TTC549 (cell line): ENCODE results near the gene ATP5F1D.
"Not testable (repeated sequence)": the region's sequence is repeated elsewhere in the genome, so short reads cannot be mapped to it uniquely, and the experiment has no call there.

Source experiments
- FAIRE-seq: peaks from 2 replicates; lab custom pipeline; 2012; peaks lifted over from hg19 to GRCh38; lab: Jason Lieb, UNC

The ATP5F1D gene

DNA sequence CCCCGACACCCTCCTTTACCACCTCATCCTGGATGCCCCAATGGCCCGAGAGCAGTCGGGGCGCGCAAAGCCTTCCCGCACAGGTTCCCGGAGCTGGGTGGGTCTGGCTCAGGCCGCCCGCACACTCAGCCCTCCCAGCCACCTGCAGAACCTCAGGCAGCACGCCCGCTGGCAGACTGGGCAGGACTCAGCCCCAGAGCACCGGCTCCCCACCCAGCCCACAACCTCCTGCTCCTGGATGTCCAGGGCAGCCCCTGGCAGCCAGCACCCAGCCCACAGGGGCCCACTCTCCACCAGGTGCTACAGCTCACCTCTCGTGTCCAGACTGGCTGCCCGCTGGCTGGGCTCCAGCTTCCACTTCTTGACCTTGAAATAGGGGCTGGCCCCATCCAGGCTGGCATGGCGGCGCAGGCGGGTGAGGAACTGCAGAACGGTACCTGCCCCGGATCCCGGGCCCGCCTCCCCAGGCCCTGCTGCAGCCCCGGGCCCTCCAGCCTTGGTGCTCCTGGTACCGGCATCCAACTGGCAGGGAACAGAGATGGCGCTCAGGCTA lies 8.4 kb upstream of the ATP5F1D start:
- FAIRE-seq: no peak

DNA sequence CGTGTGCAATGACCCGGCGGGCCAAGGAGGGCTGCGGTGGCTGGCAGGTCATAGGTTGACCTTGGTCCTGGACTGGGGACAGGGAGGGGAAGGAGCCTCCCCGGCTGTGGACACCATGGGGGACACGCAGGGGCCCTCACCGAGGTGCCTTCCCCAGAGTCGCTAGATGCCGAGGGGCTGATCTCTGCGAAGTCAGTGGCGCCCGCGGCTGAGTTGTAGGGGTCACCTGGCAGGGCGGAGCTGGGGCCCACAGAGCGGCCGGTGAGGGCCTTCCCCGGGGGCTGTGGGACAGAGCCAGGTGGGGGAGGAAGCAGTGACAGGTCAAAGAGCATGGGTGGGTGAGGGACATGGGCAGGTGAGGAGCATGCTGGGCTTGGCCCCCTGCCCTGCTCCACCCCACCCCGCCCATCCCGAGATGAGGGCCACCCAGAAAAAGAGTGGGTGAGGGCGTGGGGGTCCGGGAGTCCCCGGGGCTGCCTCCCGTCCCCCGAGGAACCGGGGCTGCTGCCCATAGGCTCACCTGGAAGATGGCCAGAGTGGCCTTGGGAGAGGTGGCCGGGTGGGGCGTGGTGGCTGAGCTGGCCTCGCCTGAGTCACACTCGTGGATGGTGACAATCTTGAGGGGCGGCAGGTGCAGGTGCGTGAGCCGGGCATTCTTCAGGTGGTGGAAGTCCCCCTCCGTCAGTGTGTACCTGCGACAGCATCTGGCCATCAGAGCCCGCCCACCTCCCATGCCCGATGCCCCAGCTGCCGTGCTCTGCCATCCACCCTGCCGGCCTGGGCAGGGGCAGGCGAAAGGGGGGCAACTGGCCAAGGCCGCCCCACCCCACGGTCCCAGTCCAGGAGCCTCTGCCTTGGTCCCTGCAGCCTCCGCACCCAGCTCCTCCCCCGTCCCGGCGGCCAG lies 7.2 kb upstream of the ATP5F1D start:
- FAIRE-seq: no peak

DNA sequence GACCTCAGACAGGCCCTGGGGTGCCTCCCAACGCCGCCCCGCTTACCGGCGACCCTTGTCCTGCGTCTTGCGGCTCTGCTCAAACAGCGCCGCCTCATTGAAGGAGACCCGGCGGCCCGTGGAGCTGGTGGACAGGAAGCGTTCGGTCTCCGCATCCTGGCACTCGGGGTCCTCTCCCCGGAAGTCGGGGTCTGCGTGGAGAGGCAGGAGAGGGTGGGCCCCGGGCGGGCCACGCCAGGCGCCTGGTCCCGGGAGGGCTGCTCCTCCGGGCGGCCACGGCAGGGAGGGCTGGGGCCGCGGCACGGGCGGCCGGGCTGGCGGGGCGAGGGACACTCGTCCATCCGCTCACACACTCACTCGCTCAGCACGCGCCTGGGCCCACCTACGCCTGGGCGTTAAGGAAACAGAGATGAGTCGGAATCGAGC lies 6.6 kb upstream of the ATP5F1D start:
- no peak for FAIRE-seq

DNA sequence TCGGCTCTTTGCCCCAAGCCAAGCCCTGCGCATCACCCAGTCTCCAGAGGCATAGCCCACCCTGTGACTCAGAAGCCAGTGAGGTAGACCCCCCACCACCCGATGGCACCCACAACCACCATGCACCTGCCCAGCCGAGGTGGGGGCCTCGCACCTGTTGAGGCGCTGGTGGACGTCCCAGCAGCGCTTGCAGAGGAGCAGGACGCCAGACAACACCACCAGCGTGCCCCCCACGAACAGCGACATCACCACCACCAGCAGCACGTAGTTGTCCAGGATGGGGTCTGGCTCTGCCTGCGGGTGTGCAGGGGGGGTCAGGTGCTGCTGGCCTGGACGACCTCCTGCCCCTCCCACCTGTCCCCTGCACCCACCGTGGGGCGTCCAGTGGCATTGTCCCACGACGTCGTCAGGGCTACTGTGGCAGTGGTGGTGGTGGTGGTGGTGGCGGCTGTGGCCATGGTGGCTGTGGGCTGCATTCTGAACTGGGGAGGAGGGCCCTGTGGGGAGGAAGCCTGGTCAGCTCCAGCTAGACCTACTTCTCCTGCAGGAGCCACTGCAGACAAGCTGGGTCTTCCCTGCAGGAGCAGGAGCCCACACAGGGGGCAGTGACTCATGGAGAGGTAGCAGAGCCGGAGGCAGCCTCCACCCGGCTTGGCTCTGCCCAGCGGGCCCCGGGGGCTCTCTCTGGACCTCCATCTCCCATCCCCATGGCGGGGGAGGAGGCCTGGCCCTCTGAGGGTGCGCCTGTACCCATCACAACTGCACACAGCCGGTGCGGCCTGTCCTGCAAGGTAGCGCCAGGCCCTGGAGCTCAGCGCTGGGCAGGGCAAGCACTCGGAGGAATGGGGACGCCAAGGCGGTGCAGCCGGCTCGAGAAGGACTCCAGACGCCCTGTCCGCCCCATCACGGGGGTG lies 5.7 kb upstream of the ATP5F1D start:
- no peak for FAIRE-seq

DNA sequence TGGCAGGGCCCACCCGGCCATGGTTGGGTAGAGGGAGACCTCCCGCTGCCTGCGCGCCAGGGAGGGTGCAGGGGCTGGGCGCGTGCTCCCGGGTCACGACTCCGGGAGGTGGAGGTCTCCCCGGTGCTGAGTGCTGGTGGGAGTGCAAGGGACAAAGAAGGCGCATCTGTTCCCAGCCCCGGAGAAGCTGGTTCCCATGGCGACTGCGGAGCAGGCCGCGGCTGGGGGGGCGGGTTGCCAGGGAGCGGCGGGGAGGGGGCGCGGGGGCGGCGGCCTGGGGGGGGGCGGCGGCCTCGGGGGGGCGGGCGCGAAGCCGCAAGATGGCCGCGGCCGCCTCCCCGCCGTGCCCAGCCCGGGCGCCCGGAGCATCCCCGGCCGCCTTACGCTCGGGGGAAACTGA lies 5.0 kb upstream of the ATP5F1D start:
- FAIRE-seq: no peak

DNA sequence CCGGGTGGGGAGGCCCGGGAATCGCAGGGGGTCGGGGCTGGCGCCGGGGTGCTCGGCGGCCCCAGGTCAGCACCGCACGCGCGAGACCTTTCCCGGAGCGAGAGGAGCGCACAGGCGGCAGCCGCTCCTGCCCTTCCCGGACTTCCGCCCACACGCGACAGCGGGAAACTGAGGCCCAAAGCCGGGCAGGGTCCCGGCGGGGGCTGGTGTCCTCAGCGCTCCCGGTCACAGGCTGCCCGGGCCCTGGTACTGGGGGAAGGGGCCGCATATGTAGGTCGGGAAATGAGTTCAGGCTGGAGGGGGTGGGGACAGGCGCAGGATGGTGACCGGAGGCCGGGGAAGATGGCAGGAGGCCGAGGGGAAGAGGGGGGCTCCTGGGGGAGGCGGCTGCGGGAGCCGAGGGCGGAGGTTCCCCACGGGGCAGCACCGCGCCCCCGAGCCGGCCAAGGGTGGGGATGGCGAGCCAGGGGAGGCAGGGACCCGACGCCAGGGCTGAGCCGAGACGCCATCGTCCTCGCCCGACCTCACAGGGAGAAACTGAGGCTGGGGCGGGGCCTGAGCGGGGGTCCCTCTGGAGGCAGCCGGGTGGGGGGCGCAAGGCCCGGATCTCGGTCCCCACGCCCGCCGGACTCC lies 4.4 kb upstream of the ATP5F1D start:
- no peak for FAIRE-seq

DNA sequence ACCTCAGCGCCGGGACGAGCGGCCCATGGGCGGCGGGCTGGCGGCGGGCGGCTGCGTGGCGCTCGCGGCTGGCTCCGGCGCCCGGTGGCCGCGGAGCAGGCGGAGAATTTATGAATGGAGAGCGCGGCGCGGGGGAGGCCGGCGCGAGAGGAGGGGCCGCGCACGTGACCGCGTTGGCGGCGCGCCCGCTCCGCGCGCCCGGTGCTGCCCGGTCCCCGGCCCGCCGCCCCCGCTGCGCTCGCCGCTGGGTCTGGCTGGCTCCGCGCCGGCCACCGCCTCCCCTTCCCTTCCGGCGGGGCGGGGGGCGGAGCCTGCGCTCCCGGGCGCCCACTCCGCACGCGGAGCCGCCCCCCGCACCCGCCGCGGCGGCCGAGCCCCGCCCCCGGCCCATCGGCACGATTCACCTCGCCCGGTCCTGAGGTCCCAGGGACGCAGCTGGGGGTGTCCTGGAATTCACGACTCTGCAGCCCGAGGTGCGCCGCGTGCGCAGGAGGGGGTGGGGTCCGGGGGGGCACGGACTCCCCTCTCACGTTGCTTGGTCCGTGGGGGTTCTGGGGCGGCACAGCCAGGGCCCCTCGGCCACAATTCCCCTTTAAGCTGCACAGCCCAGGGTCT lies 3.7 kb upstream of the ATP5F1D start, which contains the start of gene CBARP:
TSS of gene CBARP (minus strand) at position 252 of the 615 bp plus-strand sequence. CDS start 1,905 bp downstream, outside the sequence.
- FAIRE-seq: no peak

DNA sequence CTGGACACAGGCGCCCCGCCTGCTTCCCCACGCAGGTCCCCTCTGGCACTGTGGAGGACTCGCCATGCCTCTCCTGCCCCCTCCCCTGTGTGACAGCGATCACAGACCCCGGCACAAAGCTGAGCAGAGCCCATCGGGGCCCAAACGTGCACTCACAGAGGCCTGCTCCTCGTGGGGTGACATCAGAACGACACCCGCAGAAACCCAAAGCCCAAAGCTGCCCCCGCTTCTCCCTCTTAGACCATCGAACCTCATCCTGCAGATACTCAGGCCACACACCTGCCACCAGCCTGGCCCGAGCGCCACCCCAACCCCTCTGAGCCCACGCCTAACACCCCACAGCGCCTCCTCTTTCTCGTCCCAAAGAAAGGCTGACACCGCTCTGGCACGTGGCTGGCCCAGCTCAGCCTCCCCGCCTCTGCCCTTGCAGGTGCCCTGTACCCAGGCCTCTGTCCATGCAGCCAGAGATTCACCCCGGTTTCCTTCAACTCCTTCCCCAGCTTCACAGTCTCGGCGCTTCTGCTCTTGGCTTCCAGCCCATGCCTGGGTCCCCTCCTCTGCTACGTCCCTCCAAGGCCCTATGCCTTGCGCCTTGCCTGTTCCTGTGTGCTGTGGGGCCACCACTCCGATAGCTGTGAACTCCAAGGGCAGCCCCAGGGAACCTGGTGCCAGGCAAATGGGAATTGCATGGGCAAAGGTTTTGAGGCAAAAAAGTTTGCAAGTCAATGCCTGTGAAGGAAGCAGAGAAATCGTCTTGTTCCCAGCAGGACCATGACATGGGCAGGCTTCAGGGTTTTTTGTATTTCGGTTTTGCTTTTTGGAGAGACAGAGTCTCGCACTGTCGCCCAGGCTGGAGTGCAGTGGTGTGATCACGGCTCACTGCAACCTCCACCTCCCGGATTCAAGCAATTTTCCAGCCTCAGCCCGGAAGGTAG lies 2.9 kb upstream of the ATP5F1D start:
- no peak for FAIRE-seq

DNA sequence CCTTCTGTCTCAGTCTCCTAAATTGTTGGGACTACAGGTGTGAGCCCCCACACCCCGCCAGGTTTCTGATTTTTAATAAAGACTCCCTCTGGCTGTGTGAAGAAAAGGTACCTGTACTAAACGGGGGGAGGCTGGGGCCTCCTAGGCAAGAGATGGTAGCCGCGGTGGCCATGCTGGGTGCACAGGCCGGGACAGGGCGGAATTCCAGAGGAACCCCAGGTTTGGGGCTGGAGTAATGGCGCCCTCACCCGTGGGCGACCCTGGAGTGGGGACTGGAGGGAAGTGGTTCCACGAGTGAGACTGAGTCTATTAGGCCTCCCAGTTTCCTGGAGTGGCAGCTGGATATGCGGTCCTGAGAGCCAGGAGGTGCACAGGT lies 2.1 kb upstream of the ATP5F1D start:
- FAIRE-seq: no peak

DNA sequence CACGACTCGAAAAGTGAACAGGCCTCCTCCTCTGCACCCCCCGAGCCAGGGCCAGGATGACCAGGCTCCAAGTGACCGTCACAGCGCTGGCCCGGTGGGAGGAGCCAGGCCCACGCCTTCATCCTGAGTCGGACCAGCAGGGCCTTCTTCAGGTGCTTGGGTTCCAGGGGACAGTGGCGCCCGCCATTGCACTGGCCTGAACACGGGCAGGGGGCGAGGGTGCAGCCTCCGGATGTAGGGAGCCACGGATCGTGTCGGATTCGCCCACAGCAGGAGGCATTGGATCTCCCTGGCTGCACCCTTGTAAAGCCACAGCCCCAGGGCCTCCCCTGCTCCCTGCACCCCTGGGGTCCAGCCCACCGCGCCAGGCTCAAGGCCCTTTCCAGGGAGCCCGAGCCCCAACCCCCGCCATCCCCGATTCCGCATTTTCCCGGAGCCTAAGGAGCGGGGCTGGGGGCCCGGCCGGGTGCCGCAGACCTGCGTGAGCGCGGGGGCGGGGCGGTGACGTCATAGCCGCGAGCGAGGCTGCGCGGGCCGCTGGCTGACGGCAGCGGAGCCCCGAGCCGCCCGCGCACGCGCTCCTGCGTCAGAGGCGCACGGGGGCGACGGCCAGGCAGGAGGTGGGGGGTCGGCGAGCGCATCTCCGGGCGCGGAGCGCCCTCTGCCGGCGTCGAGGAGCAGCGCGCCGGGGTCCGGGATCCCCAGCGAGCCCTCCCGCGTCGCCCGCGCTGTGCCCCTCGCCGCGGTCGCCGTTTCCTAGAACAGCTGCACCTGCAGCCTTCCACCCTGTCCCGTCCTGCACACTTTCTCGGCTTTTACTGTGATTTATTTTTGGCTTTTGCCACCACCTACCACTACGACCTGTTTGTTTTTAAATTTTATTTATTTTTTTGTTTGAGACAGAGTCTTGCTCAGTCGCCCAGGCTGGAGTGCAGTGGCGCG lies 1.5 kb upstream of the ATP5F1D start:
- no peak for FAIRE-seq

DNA sequence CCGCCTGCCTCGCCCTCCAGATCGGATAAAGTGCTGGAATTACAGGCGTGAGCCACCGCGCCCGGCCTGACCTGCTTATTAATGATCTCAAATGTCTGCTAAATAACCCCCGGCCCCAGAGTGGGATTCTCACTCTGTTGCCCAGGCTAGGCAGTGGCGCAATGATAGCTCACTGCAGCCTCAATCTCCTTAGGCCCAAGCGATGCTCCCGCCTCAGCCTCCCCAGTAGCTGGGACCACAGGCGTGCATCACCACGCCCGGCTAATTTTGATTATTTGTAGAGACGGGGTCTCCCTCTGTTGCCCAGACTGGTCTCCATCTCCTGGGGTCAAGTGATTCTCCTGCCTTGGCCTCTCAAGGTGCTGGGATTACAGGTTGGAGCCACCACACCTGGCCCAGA lies 626 bp upstream of the ATP5F1D start:
- FAIRE-seq: no peak

DNA sequence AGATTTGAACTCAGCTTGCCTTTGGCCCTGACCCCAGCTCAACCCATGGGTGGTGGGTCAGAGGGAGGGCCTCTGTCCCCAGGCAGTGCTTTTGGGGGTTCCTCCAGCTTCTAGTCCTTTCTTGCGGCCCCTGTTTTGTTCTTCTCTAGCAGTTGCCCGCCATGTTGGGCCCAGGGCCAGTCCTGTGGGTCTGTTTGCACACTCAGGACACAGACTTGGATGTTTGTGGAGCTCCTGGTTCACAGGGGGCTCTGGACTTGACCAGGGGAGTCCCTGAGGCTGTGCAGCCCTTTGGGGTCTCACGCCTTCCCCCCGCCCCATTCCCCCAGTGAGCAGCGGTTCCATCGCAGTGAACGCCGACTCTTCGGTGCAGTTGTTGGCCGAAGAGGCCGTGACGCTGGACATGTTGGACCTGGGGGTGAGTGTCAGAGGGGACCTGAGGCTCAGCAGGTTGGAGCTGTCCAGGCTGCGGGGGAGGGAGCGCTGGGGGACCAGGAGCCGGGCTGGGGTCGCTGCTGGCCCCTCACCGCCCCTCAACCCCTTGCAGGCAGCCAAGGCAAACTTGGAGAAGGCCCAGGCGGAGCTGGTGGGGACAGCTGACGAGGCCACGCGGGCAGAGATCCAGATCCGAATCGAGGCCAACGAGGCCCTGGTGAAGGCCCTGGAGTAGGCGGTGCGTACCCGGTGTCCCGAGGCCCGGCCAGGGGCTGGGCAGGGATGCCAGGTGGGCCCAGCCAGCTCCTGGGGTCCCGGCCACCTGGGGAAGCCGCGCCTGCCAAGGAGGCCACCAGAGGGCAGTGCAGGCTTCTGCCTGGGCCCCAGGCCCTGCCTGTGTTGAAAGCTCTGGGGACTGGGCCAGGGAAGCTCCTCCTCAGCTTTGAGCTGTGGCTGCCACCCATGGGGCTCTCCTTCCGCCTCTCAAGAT lies 2.5 kb downstream of the ATP5F1D start:
- FAIRE-seq: no peak

DNA sequence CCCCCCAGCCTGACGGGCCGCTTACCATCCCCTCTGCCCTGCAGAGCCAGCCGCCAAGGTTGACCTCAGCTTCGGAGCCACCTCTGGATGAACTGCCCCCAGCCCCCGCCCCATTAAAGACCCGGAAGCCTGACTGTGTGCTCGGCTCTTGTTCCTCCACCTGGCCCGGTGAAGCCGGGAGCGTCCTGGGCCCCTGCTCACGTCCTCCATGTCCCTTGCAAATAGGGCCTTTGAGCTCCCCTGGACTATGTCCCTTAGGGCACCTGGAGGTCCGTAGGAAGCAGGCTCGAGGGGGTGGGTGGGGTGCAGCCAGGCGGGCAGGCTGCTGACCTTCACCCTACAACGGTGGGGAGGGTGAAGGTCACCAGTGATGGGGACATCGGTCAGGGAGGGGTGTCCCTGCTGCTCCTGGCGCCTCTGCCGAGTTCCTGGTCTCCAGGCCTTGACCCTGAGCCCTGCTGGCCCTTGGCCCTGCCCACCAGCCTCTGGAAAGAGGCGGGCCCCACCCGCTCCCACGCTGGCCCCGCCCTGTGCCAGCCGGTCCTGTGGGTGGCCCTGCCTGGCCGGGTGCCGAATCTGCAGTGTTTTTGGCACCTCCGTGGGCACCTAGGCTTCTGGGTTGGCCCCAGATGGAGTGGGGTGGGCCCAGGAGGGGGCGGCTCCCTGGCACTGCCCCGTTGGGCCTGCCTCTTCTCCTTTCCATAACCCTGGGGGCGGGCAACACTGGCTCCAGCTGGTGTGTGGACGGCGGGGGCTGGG lies 3.3 kb downstream of the ATP5F1D start:
- no peak for FAIRE-seq

DNA sequence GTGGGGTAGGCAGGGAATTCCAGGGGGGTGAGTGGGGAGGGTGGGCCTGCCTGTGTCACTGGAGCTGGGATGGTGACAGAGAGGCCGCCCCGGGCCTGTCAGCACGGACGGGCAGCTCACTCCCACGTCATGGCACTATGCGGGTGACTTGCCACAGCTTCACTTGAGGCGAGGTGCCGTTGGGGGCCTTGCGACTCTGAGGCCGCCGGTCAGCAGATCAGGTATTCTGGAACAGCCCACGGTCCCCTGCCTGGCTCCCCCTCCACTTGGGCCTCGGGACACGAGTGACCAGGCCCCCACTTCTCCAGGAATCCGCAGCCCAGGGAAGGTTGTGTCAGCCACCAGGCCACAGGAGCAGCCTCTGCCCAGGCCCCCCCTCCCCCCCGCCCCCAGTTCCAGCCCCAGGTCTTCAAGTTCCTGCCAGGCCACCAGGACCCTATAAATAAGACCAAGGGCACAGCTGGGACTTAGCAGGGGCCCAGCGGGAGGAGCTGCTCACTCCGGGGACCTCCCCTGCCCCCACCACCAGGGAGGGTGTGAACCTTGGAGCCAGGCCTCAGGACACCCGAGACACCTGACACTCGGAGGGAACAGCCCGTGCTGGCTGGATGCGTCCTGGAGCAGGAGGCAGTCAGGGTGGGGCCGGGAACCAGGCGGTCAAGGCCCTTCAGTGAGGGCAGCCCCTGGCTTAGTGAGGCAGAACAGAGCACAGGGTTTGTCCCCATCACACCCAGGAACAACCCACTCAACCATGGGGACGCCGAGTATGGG lies 4.1 kb downstream of the ATP5F1D start:
- no peak for FAIRE-seq

DNA sequence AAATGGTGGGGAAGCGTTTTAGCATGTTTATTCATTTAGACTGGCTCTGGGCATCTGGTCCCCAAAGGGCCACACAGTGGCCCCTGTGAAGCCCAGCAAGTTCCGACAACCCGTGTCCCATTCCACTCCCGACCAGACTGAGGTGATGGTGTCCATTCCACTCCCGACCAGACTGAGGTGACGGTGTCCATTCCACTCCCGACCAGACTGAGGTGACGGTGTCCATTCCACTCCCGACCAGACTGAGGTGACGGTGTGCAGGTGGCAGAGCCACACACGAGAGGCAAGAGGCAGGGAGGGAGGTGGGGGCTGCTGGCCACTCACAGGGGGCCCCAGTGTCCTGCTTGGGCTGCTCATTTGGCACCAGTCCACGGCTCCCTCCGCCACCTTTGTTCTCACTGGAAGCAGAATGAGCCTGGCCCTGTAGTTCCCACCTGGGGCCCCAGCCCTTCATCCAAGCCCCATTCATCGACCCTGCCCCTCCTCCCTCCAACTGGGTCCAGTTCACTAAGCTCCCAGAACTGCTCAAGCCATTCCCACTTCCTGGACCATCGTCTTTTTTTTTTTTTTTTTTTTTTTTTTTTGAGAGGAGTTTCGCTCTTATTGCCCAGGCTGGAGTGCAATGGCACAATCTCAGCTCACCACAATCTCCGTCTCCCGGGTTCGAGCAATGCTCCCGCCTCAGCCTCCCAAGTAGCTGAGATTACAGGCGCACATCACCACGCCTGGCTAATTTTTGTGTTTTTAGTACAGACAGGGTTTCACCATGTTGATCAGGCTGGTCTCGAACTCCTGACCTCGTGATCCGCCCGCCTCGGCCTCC lies 4.9 kb downstream of the ATP5F1D start:
- not testable (repeated sequence) for FAIRE-seq

DNA sequence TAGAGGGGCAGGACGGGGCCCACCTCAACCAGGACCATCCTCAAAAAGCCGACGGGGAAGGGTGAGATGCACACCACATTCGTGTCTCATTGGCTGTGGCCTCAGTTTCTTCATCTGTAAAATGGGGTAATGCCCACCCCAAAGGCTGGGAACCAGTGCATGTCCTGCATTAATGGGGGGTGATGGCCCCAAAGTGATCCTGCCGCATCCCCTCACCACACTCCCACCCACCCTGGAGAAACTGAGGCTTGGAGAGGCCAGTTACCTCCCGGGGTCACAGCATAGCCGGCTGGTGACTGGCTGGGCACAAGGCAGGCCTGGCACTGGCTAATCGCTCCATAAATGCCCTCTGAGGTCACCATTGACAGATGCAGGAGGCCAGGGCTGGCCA lies 6.2 kb downstream of the ATP5F1D start:
- FAIRE-seq: no peak
